Mucosa of stomach (tissue), 1 donor: ENCODE results near the gene NOP9.

Source experiments
- H3K27me3 ChIP-seq: one replicate; pipeline ENCODE4 v1.7.0; 2013; ENCODE audit warnings: mild to moderate bottlenecking, low read length; ENCODE audit not compliant: control insufficient read depth, insufficient read depth
- H3K36me3 ChIP-seq: one replicate; pipeline ENCODE4 v1.7.0; 2013; ENCODE audit warnings: low read length; ENCODE audit not compliant: control insufficient read depth, insufficient read depth
- H3K4me1 ChIP-seq: one replicate; pipeline ENCODE4 v1.7.0; 2013; ENCODE audit warnings: mild to moderate bottlenecking, low read length; ENCODE audit not compliant: control insufficient read depth, insufficient read depth
- H3K4me3 ChIP-seq: one replicate; pipeline ENCODE4 v1.7.0; 2013; ENCODE audit warnings: low read length
- H3K9ac ChIP-seq: one replicate; pipeline ENCODE4 v1.7.0; 2013; ENCODE audit warnings: mild to moderate bottlenecking, low read length, moderate library complexity
- H3K9me3 ChIP-seq: one replicate; pipeline ENCODE4 v1.7.0; 2013; ENCODE audit warnings: mild to moderate bottlenecking, low read length, moderate library complexity; ENCODE audit not compliant: control insufficient read depth
- donor health status: Pancreatic carcinoma.

NOP9 gene

DNA sequence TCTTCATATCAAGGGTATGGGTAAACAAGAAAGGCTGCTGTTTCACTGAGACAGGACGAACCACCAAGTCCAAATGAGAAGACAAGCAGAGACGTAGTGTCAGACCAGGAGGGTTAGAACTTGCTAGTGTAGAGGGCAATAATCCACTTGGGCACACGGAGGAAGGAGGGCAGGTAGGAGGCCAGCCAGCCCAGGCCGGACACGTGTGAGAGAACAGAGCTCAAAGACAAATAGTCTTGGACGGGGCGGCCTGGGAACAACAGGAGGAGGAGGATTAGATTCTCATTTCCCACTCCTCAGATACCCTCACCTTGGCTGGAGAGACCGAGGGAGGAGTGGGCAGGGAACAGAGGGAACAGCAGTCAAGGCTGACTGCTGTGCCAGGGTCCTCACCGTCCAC is 8.9 kb upstream of the NOP9 start:
- no peaks in the 10 kb centered on the region for H3K9me3 ChIP-seq
- H3K27me3 ChIP-seq: no peaks in the 10 kb centered on the region
- H3K36me3 ChIP-seq: peaks cover 4% of the 10 kb centered on the region
- H3K9ac ChIP-seq: no peak overlapping the region
- H3K4me1 ChIP-seq: no peaks in the 10 kb centered on the region
- H3K4me3 ChIP-seq: no peak overlapping the region

DNA sequence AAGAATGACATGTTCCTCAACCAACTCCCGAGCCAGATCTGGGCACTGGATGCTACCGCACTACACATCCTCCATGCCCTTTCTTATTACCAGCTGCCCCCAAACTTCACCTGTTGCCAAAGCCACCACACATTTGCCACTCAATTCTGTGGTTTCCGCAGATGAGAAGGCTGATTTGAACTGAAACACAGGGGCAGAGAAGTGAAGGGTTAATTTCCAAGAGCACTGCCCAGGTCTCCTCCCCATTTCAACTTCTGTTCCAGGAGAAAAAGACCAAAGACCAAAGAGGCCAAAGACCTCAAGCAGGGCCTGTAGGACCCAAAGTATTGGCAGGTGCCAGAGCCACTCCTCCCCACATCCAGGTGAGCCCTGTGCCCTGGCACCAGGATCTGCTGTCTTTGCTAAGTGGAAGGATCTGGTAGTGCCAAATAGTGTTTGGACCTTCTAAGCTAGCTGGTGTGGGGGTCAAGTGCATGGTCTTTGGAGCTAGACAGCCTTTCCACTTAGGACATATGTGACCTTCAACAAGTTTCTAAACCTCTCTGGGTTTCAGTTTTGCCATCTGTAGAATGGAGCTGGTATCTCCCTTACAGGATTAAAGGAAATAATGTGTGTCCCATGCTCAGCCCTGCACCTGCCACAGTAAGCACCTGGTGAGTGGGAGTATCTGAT is 8.1 kb upstream of the NOP9 start:
- H3K9me3 ChIP-seq: no peaks in the 10 kb centered on the region
- no peaks in the 10 kb centered on the region for H3K27me3 ChIP-seq
- peaks cover 8% of the 10 kb centered on the region for H3K36me3 ChIP-seq
- H3K9ac ChIP-seq: no peak overlapping the region
- peaks cover 1% of the 10 kb centered on the region for H3K4me1 ChIP-seq
- no peak overlapping the region for H3K4me3 ChIP-seq

DNA sequence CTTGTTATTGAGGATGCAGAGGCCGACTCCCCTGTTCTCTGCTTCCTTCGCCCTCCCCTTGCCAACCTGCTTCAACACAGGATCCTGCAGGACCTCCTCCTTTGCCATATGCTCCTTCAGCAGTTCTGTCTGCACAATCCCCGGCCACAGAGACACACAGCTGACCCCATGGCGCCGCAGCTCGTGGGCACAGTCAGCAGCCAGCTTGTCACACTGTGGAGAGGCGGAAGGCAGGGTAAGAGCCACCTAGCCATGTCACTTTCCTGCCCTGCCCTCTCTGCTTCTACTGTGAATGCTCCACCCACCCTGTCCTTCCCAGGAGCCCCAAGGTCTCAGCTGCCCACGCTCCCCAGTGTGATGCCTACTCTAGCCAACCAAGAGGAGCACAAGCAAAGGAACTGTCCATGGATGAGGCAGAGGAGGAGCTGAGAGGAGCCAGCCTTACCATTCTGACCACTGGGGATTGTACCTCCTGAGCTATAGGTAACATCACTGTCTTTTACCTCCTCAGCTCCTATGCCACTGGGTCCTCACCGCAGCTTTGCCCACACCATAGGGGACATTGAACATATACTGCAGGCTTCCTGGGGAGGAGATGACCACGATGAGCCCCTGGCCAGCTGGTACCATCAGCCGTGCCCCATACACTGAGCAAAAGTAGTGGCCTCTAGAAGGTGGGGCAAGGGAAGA is 7.4 kb upstream of the NOP9 start:
- peaks cover 8% of the 10 kb centered on the region for H3K36me3 ChIP-seq

DNA sequence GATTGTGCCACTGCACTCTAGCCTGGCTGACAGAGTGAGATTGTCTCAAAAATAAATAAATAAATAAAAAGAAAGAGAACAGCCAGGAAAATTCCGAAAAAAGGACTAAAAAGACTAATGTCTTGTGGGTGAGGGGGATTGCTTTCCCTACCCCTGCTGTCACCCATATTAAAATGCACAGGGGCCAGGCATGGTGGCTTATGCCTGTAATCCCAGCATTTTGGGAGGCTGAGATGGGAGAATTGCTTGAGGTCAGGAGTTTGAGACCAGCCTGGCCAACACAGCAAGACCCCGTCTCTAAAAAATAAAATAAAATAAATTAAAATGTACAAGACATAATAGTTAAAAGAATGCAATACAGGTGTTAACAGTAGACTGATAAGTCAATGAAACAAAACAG is 6.1 kb upstream of the NOP9 start:
- no peaks in the 10 kb centered on the region for H3K27me3 ChIP-seq
- H3K36me3 ChIP-seq: peaks cover 8% of the 10 kb centered on the region
- H3K9ac ChIP-seq: no peak overlapping the region
- peaks cover 9% of the 10 kb centered on the region for H3K4me1 ChIP-seq
- no peaks in the 10 kb centered on the region for H3K9me3 ChIP-seq
- no peak overlapping the region for H3K4me3 ChIP-seq

More for the DNA sequence above, 7.4 kb upstream of the NOP9 start:
- Histone ChIP-seq H3K4me3 (no peak overlapping the region), H3K9me3 (no peaks in the 10 kb centered on the region), H3K4me1 (peaks cover 7% of the 10 kb centered on the region), H3K9ac (no peak overlapping the region), H3K27me3 (no peaks in the 10 kb centered on the region)

DNA sequence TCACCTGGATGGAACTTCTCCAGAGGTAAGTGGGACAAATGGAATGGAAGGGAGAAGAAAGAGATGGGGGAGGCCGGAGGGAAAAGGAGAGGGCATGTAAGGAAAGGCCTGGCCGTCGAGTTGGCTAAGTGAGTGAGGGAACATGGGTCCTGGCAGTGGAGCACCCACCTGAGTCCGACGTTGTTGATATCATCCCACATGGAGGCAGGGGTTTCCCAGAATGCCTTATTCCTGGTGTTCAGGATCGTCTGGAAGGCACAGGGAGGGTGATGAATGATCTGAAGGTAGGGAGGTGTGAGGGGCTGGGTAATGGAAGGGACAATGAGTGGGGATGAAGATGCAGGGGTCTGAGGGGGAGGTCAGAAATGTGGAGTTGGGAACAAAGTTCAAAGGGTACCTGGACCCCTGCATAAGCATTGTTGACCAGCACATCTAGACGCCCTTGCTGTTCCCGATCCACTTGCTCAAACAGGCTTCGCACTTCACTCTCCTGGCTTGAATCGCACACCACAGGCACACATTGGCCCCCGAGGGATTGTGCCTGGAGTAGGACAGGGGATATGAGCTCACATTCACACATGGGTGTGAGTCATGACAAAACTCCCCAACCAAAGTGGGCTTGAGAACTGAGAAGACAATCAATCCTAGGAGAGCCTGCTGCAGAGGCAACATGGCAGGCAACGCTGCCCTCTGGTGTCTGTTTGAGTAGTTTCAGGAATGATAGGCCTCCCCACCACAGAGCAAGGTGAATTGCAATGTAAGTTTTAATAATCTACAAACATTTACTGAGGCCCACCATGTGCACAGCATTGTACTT is 3.1 kb upstream of the NOP9 start:
- Histone ChIP-seq H3K9me3 (no peaks in the 10 kb centered on the region), H3K4me1 (peaks cover 29% of the 10 kb centered on the region), H3K9ac (no peak overlapping the region), H3K36me3 (peaks cover 5% of the 10 kb centered on the region), H3K27me3 (no peaks in the 10 kb centered on the region), H3K4me3 (no peak overlapping the region)

DNA sequence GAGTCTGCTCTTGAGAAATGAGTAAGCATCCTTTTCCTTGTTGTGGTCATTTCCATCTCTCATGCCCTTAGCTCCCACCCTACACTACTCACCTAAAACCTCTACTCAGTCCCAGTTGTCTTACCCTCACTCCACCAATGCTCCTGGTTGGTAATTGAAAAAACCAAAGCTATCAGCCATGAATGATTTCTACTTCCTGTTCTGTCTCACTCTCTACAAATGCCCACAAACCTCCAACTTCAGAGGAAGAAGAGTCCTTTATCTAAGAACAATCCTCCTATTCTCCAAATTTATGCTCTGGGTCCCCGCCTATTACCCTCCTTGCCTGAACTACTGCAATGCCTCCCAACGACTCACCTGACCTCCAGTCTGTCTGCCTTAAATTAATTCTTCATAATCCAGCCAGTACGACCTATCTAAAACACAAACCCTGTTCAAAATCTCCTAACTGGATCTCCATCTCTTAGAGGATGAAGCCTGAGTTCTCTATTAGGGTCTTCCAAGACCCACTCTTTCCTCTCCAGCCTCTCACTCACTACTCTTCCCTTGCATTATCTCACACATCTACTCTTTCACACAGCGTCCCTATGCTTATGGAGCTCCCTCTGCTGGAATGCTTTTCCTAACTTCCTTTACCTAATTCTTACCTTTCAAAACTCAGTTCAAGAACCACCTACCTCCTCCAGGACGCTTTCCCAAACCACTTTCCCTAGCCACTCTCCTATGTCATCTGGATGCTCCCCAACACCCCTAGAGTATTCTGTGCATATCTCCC is 2.3 kb upstream of the NOP9 start:
- no peaks in the 10 kb centered on the region for H3K9me3 ChIP-seq
- no peak overlapping the region for H3K4me3 ChIP-seq
- peaks cover 29% of the 10 kb centered on the region for H3K4me1 ChIP-seq
- H3K9ac ChIP-seq: no peak overlapping the region
- H3K27me3 ChIP-seq: no peaks in the 10 kb centered on the region
- peaks cover 9% of the 10 kb centered on the region for H3K36me3 ChIP-seq

DNA sequence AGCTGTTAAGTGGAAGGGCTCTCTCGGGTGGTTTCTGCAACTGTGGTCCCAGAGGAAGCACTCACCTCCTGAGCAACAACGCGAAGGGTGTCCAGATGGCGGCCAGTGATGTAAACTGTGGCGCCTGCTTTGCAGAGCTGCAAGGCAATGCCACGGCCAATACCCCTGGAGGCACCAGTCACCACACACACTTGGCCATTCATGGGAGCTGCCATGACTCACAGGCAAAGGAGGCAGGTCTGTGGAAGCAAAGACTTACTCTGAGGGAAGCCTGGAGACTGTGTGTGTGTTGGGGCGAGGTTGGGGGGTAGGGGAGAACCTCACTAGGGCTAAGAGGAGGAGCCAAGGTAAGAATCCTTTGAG is 777 bp upstream of the NOP9 start:
- Histone ChIP-seq H3K36me3 (peaks cover 9% of the 10 kb centered on the region), H3K9ac (peak overlapping the region; percentile 90), H3K27me3 (no peaks in the 10 kb centered on the region), H3K9me3 (no peaks in the 10 kb centered on the region), H3K4me3 (peak overlapping the region; percentile 98), H3K4me1 (peaks cover 29% of the 10 kb centered on the region)

DNA sequence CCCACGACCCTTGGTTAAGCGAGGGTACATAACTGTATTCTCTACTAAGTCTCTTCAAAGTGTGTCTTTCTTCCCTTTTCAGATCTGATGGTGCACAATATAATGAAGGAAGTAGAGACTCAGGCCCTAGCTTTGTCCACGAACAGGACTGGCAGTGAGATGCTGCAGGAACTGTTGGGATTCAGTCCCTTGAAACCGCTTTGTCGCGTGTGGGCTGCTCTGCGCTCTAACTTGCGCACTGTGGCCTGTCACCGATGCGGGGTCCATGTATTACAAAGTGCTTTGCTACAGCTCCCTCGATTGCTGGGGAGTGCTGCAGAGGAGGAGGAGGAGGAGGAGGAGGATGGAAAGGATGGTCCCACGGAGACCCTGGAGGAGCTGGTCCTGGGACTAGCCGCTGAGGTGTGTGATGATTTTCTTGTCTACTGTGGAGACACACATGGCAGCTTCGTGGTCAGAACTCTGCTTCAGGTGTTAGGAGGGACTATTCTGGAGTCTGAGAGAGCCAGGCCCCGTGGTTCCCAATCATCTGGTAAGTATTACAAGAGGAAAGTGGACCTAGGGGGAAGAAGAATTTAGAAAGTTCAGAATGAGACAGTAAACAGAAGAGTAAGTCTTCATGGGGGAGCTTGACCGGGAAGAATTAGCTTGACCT is 803 bp downstream of the NOP9 start:
- H3K36me3 ChIP-seq: peaks cover 21% of the 10 kb centered on the region
- H3K9me3 ChIP-seq: no peaks in the 10 kb centered on the region
- H3K9ac ChIP-seq: peak overlapping the region; percentile 90
- peaks cover 29% of the 10 kb centered on the region for H3K4me1 ChIP-seq
- H3K4me3 ChIP-seq: peak overlapping the region; percentile 98
- H3K27me3 ChIP-seq: no peaks in the 10 kb centered on the region

DNA sequence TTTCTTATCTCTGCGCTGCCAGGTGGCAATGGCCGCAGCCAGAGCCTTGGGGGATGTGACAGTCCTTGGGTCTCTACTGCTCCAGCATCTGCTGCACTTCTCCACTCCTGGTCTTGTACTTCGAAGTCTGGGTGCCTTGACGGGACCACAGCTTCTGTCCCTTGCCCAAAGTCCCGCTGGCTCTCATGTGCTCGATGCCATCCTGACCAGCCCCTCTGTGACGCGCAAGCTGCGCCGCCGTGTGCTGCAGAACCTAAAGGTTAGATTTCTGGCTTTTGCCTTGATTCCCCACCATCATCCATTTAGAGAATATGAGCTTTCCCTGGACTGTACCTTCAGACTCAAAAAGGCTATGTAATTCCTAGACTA is 4.4 kb downstream of the NOP9 start:
- peaks cover 18% of the 10 kb centered on the region for H3K36me3 ChIP-seq
- H3K27me3 ChIP-seq: no peaks in the 10 kb centered on the region
- H3K4me1 ChIP-seq: peaks cover 36% of the 10 kb centered on the region
- no peaks in the 10 kb centered on the region for H3K9me3 ChIP-seq
- no peak overlapping the region for H3K9ac ChIP-seq
- no peak overlapping the region for H3K4me3 ChIP-seq

DNA sequence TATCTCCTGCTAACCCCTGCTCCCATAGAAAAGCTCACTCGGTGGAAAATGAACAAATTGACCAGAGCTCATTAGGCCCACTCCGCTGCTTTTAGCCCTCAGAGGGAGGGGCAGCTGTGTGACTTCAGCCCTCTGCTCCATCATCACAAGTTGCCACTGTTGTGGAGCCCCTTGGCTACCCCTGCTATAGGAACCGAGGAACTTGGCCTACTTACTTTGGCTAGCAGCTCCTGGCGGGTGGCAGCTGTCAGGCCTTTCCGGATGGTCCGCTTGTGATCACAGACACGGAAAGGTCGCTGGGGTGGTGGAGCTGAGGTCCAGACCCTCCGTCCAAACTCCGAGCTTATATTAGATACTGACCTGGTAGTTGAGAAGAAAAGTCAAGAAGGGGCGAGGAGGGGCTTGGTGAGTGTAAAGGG is 7.5 kb downstream of the NOP9 start:
- Histone ChIP-seq H3K4me3 (no peak overlapping the region), H3K36me3 (peaks cover 16% of the 10 kb centered on the region), H3K27me3 (no peaks in the 10 kb centered on the region), H3K4me1 (peaks cover 48% of the 10 kb centered on the region), H3K9me3 (no peaks in the 10 kb centered on the region), H3K9ac (peak overlapping the region; percentile 2)

DNA sequence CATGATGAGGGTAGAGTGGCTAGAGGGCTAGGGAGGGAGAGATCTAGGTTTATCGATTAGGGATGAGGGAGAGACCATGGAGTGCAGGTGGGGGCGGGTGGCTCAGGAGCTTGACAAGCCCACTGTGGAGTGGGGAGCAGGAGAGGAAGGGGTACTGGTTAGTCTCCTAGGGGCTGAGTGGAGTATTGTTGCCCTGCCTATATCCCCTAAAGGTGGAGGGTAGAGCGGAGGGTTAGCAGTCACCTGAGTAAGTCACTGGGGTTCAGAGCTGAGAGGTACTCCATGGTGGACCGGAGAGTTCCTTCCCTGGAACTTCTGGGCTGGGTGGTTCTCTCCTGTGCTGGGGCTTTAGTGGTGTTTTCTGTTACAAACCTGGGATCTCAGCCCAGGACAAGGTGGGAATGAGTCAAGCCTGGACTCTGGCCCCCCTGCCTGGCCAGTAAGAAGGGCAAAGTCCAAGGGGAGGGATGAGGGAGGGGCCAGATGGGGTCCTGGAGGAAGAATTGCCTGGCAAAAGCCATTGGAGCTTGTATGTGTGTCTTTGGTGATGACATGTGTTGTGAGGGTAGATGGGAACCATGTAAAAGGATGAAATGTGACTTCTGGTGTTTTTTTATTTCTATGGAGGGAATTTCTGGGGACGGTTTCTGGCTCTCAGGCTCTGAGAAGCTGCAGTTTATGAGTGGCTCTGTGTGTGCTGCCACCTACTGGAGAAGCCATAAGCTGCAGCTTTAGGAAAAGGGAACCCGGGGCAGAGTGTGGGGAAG is 8.1 kb downstream of the NOP9 start, which contains the start of gene CIDEB:
Gene CIDEB (minus strand): TSS at position 403 of the 767 bp plus-strand sequence. CDS start 119 bp downstream, at position 284.
- Histone ChIP-seq H3K4me1 (peaks cover 48% of the 10 kb centered on the region), H3K36me3 (peaks cover 15% of the 10 kb centered on the region), H3K9me3 (no peaks in the 10 kb centered on the region), H3K4me3 (no peak within 1 kb of the TSS), H3K27me3 (no peaks in the 10 kb centered on the region), H3K9ac (peak within 1 kb of the TSS; percentile 2)
